HepG2 (cell line): ENCODE results near the gene ESYT2.

Experiments used
- NAIF1 ChIP-seq: sonication (generic); formaldehyde crosslinking; IDR thresholded peaks from 2 replicates; pipeline ENCODE4 v1.5.0; 2020; ENCODE audit warnings: mild to moderate bottlenecking, missing genetic modification reagents, borderline replicate concordance
- PHF5A ChIP-seq: IDR thresholded peaks from one replicate; pipeline ENCODE4 v1.6.1; 2018; ENCODE audit warnings: low read depth, missing genetic modification reagents; ENCODE audit not compliant: unreplicated experiment
- SIN3A ChIP-seq: IDR thresholded peaks from 2 replicates; pipeline ENCODE4 v1.6.1; 2011; ENCODE audit warnings: low read depth, mild to moderate bottlenecking, control low read depth, low read length, borderline replicate concordance
- ZEB1 ChIP-seq: IDR thresholded peaks from 2 replicates; pipeline ENCODE4 v1.6.1; 2012; ENCODE audit warnings: mild to moderate bottlenecking, low read depth, inconsistent platforms; ENCODE audit not compliant: insufficient replicate concordance
- ZNF274 ChIP-seq: sonication (generic); formaldehyde crosslinking; IDR thresholded peaks from 2 replicates; pipeline ENCODE4 v1.5.1; 2020; ENCODE audit warnings: mild to moderate bottlenecking, missing genetic modification reagents
- ZNF382 ChIP-seq: sonication (generic); formaldehyde crosslinking; IDR thresholded peaks from 2 replicates; pipeline ENCODE4 v1.5.0; 2020; ENCODE audit warnings: missing genetic modification reagents, mild to moderate bottlenecking, borderline replicate concordance
- ZNF652 ChIP-seq: IDR thresholded peaks from 2 replicates; pipeline ENCODE4 v1.6.1; 2016; ENCODE audit warnings: low read depth, borderline replicate concordance
- TF ChIP-seq, protein P1 (sequence below): sonication (generic); formaldehyde crosslinking; IDR thresholded peaks from 2 replicates; pipeline ENCODE4 v1.5.0; 2020; ENCODE audit warnings: mild to moderate bottlenecking, missing genetic modification reagents, moderate library complexity
- TF ChIP-seq, protein P2 (sequence below): sonication (generic); formaldehyde crosslinking; IDR thresholded peaks from 2 replicates; pipeline ENCODE4 v1.8.0; 2022; ENCODE audit warnings: missing genetic modification reagents, mild to moderate bottlenecking, borderline replicate concordance
- TF ChIP-seq, protein P3 (sequence below): sonication (generic); formaldehyde crosslinking; IDR thresholded peaks from 2 replicates; pipeline ENCODE4 v1.4.0; 2020; ENCODE audit warnings: missing genetic modification reagents
- TF ChIP-seq, protein P4 (sequence below): sonication (generic); formaldehyde crosslinking; IDR thresholded peaks from 2 replicates; pipeline ENCODE4 v1.8.0; 2022; ENCODE audit warnings: missing genetic modification reagents, mild to moderate bottlenecking, inconsistent platforms, borderline replicate concordance
- TF ChIP-seq, protein P5 (sequence below): sonication (generic); formaldehyde crosslinking; IDR thresholded peaks from 2 replicates; pipeline ENCODE4 v1.5.0; 2020; ENCODE audit warnings: missing genetic modification reagents

DNA sequence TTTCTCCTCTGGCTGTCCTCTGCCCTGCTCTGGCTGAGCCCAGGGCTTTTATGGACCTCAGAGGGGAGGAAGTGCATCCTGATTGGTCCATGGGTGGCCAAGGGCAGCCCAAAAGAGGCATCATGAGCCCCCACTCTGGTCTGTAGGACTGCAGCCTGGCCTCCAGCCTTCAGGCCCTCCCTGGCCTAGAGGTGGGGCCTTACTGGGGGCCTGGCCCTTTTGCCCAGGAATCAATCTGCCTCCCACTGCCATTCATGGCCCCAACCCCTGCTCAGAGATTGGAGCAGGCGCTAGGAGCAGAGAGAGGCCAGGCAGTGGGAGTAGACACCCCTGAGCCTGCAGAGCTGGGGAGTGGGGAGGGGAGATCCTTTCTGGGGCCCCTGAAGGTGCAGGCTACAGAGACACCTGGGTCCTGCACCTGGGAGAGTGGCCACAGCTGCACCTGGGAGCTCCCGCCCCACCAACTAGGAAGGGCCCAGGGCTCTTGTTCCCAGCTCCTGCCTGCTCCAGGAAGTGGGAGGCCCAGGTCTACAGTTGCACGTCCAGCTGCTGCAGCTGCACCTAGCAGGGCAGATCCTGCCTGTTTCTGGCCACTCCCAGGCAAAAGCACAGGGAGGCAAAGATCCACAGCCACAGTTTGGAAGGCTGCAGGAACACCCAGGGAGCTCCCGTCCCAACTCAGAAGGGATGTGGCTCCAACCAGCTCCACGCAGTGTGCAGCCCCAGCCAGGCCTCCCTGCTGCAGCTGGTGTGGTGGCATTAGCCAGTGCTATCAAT is 20.6 kb upstream of the ESYT2 start:
- TF ChIP-seq, protein P1, sequence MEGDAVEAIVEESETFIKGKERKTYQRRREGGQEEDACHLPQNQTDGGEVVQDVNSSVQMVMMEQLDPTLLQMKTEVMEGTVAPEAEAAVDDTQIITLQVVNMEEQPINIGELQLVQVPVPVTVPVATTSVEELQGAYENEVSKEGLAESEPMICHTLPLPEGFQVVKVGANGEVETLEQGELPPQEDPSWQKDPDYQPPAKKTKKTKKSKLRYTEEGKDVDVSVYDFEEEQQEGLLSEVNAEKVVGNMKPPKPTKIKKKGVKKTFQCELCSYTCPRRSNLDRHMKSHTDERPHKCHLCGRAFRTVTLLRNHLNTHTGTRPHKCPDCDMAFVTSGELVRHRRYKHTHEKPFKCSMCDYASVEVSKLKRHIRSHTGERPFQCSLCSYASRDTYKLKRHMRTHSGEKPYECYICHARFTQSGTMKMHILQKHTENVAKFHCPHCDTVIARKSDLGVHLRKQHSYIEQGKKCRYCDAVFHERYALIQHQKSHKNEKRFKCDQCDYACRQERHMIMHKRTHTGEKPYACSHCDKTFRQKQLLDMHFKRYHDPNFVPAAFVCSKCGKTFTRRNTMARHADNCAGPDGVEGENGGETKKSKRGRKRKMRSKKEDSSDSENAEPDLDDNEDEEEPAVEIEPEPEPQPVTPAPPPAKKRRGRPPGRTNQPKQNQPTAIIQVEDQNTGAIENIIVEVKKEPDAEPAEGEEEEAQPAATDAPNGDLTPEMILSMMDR (CRISPR knock-in tag): no peak
- TF ChIP-seq, protein P2, sequence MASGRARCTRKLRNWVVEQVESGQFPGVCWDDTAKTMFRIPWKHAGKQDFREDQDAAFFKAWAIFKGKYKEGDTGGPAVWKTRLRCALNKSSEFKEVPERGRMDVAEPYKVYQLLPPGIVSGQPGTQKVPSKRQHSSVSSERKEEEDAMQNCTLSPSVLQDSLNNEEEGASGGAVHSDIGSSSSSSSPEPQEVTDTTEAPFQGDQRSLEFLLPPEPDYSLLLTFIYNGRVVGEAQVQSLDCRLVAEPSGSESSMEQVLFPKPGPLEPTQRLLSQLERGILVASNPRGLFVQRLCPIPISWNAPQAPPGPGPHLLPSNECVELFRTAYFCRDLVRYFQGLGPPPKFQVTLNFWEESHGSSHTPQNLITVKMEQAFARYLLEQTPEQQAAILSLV: no peak
- TF ChIP-seq ZEB1: peak; percentile 82
- TF ChIP-seq ZNF652 (CRISPR knock-in tag): no peak
- TF ChIP-seq NAIF1 (CRISPR knock-in tag): no peak
- 0 out of 2 replicates have a peak, but pooled peaks have one; percentile 37 for TF ChIP-seq ZNF274 (CRISPR knock-in tag)
- TF ChIP-seq PHF5A (CRISPR knock-in tag): no peak
- TF ChIP-seq ZNF382 (CRISPR knock-in tag): no peak
- TF ChIP-seq SIN3A: no peak
- TF ChIP-seq, protein P3, sequence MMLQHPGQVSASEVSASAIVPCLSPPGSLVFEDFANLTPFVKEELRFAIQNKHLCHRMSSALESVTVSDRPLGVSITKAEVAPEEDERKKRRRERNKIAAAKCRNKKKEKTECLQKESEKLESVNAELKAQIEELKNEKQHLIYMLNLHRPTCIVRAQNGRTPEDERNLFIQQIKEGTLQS (CRISPR knock-in tag): no peak
- TF ChIP-seq, protein P4, sequence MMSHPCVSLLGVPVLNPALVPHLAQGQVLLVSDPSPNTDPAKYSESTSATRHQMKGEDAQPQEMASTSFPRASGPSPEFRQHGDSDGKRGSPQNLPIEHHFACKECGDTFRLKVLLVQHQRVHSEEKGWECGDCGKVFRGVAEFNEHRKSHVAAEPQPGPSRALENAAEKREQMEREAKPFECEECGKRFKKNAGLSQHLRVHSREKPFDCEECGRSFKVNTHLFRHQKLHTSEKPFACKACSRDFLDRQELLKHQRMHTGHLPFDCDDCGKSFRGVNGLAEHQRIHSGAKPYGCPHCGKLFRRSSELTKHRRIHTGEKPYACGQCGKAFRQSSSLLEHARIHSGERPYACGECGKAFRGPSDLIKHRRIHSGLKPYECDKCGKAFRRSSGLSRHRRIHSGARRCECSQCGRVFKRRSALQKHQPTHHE (CRISPR knock-in tag): no peak
- TF ChIP-seq, protein P5, sequence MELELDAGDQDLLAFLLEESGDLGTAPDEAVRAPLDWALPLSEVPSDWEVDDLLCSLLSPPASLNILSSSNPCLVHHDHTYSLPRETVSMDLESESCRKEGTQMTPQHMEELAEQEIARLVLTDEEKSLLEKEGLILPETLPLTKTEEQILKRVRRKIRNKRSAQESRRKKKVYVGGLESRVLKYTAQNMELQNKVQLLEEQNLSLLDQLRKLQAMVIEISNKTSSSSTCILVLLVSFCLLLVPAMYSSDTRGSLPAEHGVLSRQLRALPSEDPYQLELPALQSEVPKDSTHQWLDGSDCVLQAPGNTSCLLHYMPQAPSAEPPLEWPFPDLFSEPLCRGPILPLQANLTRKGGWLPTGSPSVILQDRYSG: no peak
